ENCODE results near the gene WAPL.

Gene WAPL

GRCh38 chr10:86387178-86387794, 134.3 kb downstream of the WAPL start:
- no peak for DNase-seq (ENCODE audit: low read depth in 2 of 2)
- H3K4me3 ChIP-seq (replicated peaks in 1 of 2; ENCODE audit: low read depth in 2 of 2, low read length in 2 of 2), result no peak overlapping the region
- no peak for TF ChIP-seq CTCF (IDR thresholded peaks at IDR 0.05; ENCODE audit: low read depth, low read length)

GRCh38 chr10:86385806-86386205, 135.8 kb downstream of the WAPL start:
- no peak for DNase-seq (ENCODE audit: low read depth in 2 of 2)
- no peak for TF ChIP-seq CTCF (IDR thresholded peaks at IDR 0.05; ENCODE audit: low read depth, low read length)
- H3K4me3 ChIP-seq (replicated peaks in 1 of 2; ENCODE audit: low read depth in 2 of 2, low read length in 2 of 2), result no peak overlapping the region
